Measurements from ENCODE around the gene IGLL5.
"Not testable (repeated sequence)": the region's sequence is repeated elsewhere in the genome, so short reads cannot be mapped to it uniquely, and the experiment has no call there.

IGLL5 gene

DNA sequence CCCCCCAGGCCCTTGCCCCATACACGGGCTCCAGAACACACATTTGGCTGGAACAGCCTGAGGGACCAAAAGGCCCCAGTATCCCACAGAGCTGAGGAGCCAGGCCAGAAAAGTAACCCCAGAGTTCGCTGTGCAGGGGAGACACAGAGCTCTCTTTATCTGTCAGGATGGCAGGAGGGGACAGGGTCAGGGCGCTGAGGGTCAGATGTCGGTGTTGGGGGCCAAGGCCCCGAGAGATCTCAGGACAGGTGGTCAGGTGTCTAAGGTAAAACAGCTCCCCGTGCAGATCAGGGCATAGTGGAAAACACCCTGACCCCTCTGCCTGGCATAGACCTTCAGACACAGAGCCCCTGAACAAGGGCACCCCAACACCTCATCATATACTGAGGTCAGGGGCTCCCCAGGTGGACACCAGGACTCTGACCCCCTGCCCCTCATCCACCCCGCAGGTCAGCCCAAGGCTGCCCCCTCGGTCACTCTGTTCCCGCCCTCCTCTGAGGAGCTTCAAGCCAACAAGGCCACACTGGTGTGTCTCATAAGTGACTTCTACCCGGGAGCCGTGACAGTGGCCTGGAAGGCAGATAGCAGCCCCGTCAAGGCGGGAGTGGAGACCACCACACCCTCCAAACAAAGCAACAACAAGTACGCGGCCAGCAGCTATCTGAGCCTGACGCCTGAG, 13.1 kb downstream of the IGLL5 start:
- not testable (repeated sequence) for DNase-seq (ENCODE audit: low spot score)

DNA sequence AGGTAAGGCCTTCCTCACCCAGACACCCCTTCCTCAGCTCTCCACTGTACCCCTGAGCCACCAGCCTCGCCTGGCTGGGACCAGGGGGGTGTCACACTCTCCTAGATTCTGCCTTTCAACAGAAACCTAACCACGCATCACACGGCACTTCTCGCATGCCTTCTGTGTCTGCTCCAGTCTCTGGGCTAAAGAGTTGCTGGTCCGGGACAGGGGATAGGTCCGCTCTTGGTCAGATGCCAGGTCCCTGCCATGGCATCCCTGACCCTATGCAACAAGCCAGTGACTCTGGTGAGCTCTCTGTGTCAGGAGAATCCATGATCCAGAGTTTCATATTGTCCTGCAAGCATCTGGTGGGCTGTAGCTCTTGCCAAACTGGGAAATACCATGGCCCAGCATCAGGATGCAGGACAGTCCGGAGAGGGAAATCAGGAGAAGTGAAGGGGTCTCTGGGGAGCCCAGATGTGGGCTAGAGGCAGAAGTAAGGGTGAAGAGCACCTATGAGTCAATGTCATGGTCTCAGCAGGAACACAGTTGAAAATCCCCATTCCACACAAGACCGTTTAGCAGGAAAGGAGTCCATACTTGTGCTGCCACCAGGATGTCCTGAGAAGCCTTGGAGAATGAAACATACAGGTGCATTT, 14.1 kb downstream of the IGLL5 start:
- no peak for DNase-seq (ENCODE audit: low spot score)

GRCh38 chr22:22902247-22903001, 14.8 kb downstream of the IGLL5 start:
- DNase-seq (ENCODE audit: low spot score), result no peak

GRCh38 chr22:22903355-22903777, 15.8 kb downstream of the IGLL5 start:
- DNase-seq (ENCODE audit: low spot score), result no peak

DNA sequence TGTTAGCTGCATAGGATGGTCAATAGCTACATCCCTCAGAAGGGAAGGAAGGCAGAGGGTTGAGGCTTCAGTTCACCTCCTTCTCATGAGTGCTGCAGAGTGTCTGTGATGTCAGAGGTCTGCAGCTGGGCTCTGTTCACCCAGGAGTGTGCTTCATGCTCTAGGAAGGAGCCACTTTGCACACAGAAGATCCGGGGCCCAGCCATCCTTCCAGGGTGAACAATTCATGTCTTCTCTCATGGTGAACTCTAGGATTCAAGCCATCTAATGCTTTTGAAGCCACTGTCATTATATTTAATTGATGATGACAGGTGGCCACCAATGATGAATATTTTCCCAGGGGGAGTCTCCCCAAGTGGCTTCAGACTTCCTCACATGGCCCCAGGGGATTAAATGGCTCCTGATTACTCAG, 16.2 kb downstream of the IGLL5 start:
- DNase-seq (ENCODE audit: low spot score), result peak; percentile 3

DNA sequence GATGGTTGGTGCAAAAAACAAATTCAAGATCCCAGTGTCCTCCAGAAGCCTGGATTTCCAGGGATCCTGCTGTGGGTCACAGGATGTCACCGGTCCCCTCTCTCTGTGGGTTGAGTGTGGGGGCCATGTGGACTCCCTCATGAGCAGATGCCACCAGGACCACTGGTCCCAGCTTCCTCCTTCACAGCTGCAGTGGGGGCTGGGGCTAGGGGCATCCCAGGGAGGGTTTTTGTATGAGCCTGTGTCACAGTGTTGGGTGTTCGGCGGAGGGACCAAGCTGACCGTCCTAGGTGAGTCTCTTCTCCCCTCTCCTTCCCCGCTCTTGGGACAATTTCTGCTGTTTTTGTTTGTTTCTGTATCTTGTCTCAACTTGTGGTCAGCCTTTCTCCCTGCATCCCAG, 17.1 kb downstream of the IGLL5 start:
- not testable (repeated sequence) for DNase-seq (ENCODE audit: low spot score)

DNA sequence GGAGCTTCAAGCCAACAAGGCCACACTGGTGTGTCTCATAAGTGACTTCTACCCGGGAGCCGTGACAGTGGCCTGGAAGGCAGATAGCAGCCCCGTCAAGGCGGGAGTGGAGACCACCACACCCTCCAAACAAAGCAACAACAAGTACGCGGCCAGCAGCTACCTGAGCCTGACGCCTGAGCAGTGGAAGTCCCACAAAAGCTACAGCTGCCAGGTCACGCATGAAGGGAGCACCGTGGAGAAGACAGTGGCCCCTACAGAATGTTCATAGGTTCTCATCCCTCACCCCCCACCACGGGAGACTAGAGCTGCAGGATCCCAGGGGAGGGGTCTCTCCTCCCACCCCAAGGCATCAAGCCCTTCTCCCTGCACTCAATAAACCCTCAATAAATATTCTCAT, 18.8 kb downstream of the IGLL5 start:
- DNase-seq (ENCODE audit: low spot score), result not testable (repeated sequence)

- DNase-seq (ENCODE audit: low spot score), result no peak
Measured at GRCh38 chr22:22906907-22907550, 19.4 kb downstream of the IGLL5 start.

GRCh38 chr22:22907551-22908494, 20.2 kb downstream of the IGLL5 start:
- no peak for DNase-seq (ENCODE audit: low spot score)

GRCh38 chr22:22908495-22908861, 20.9 kb downstream of the IGLL5 start:
- no peak for DNase-seq (ENCODE audit: low spot score)

- no peak for DNase-seq (ENCODE audit: low spot score)
Measured at GRCh38 chr22:22908941-22909604, 21.5 kb downstream of the IGLL5 start.

DNA sequence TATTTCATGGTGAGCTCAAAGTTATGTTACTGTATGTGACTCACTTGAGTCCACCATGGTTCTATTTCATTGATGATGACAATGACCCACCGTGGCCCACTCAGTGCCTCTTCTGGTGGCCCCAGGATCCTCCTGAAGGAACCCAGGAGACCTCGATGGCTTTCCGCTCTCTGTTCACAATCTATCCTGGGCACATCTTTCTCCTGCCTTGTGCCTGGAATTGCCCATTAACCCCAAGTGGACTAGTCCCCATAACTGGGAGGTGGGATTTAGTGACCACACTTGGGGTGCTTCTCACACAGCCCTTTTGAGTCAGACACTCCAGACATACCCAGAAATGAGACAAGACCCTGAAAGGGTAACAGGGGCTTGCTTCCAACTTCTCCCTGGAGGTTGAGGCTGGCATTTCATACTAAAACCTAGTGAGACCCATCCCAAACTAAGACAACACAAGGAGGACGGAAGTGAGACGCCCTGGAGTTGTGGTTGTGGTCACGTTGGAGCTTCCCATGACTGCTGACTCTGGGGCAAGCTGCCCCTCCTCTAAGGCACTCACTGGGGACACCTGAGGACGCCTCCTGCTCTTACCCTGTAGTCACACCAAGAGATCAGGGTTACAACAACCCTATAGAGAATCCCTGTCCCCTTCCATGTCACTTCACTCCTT, 22.1 kb downstream of the IGLL5 start:
- no peak for DNase-seq (ENCODE audit: low spot score)

DNA sequence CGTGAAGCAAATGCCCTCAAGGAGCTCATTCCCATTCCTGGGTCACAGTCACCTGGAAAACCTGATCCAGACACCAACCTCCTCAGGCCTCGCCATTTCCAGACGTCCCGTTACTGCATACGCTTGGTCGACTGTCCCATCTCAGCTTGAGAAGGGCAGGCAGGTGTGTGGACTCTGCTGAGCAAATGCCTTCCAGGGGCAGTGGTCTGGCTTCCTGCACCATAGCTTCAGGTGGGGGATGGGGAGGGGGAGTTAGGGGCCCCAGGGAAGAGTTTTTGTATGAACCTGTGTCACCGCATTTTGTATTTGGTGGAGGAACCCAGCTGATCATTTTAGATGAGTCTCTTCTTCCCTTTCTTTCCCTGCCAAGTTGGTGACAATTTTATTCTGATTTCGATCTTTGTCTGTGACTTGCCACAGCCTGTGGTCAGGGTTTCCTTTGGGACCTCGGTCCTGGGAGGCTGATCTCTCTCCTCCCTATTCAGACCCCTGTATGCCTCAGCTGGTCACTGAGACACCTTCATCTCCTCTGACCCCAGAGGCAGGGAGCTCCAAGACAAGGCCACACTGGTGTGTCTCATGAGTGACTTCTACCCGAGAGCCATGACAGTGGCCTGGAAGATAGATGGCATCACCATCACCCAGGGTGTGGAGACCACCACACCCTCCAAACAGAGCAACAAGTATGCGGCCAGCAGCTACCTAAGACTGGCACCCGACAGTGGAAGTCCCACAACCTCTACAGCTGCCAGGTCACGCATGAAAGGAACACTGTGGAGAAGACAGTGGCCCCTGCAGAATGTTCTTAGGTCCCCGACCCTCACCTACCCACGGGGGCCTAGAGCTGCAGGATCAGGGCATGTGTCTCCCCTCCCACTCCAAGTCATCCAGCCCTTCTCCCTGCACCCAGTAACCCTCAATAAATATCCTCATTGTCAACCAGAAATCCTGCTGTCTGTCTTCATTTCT, 22.9 kb downstream of the IGLL5 start:
- DNase-seq (ENCODE audit: low spot score), result no peak

GRCh38 chr22:22911327-22912134, 23.9 kb downstream of the IGLL5 start:
- DNase-seq (ENCODE audit: low spot score), result no peak

- no peak for DNase-seq (ENCODE audit: low spot score)
Measured at GRCh38 chr22:22912135-22912987, 24.7 kb downstream of the IGLL5 start.

GRCh38 chr22:22912988-22913253, 25.3 kb downstream of the IGLL5 start:
- no peak for DNase-seq (ENCODE audit: low spot score)

- DNase-seq (ENCODE audit: low spot score), result no peak
Measured at GRCh38 chr22:22913989-22914388, 26.4 kb downstream of the IGLL5 start.
